Natural killer cell treated with Interleukin-12 subunit alpha and Interleukin-12 subunit beta and Interleukin-15 and Interleukin-18, amount 100 ng/mL, for 72 hours (primary cell): ENCODE results near the gene NR3C2. TPM values are rescaled to one million over a fixed set of nuclear protein-coding genes. Genes with fewer than 3 reads are reported as not detected.
"Not testable (repeated sequence)": the region's sequence is repeated elsewhere in the genome, so short reads cannot be mapped to it uniquely, and the experiment has no call there.

ENCODE experiments used
- ATAC-seq, 2 donors: fragments of 150-1000 bp; cut with Tn5 transposase in 1 of 2; sonication (Bioruptor Pico), chemical (Tn5 transposase) in 1 of 2; 2 replicates each; pipeline ENCODE4 v1.10.0; 2021
- DNase-seq: peaks from one replicate; pipeline ENCODE4 v3.0.0; 2022; ENCODE audit warnings: low spot score
- H3K27ac Mint-ChIP-seq, 2 donors: 1 replicate in 1 of 2; 2 replicates in 1 of 2; pipeline ENCODE4 v1.8.0; 2022; ENCODE audit warnings: mixed read lengths in 2 of 2, mild to moderate bottlenecking in 1 of 2, moderate library complexity in 1 of 2
- H3K27me3 Mint-ChIP-seq, 2 donors: 1 replicate in 1 of 2; 2 replicates in 1 of 2; pipeline ENCODE4 v1.8.0; 2022; ENCODE audit warnings: mixed read lengths in 2 of 2
- H3K36me3 Mint-ChIP-seq: one replicate; pipeline ENCODE4 v1.8.0; 2022; ENCODE audit warnings: mixed read lengths
- H3K4me1 Mint-ChIP-seq, 2 donors: 1 replicate in 1 of 2; 2 replicates in 1 of 2; pipeline ENCODE4 v1.8.0; 2022; ENCODE audit warnings: low read depth in 2 of 2, mixed read lengths in 2 of 2, mild to moderate bottlenecking in 1 of 2
- H3K4me3 Mint-ChIP-seq: one replicate; pipeline ENCODE4 v1.8.0; 2022; ENCODE audit warnings: mixed read lengths
- H3K9me3 Mint-ChIP-seq: 2 replicates; pipeline ENCODE4 v1.8.0; 2022; ENCODE audit warnings: mixed read lengths
- total RNA-seq, 2 donors: library from RNA; stranded (reverse); gene quantifications; one replicate each; pipeline ENCODE4 v1.2.3, GENCODE V29; 2022

NR3C2 gene
- total RNA-seq, 2 donors from 2014 or later: 1.5 to 2.4 TPM

DNA sequence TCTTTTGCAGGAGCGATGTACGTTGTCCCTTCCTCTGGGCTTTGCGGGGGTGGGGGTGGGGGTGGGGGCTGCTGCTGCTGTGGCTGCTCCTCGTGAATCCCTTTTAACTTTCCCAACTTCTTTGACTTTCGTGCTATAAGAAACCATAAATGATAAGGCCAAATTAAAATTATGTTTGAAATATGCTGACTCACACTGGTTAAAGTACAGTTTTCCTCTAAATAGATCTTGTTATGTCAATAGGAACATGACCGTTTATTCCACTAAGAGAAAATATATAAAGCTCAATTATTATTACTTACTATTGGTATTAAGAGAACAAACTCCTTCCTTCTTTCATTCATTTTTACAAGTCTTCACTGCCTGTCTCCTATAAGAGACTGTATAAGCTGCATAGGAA, 287.4 kb downstream of the NR3C2 start:
- H3K9me3 Mint-ChIP-seq: no peaks in the 10 kb centered on the region
- peaks cover 0 to 2% of the 10 kb centered on the region in 2 donors for H3K27me3 Mint-ChIP-seq
- ATAC-seq: no peak
- DNase-seq: no peak
- H3K4me3 Mint-ChIP-seq: no peak overlapping the region
- H3K36me3 Mint-ChIP-seq: no peaks in the 10 kb centered on the region
- H3K27ac Mint-ChIP-seq: no peak overlapping the region
- no peaks in the 10 kb centered on the region for H3K4me1 Mint-ChIP-seq

DNA sequence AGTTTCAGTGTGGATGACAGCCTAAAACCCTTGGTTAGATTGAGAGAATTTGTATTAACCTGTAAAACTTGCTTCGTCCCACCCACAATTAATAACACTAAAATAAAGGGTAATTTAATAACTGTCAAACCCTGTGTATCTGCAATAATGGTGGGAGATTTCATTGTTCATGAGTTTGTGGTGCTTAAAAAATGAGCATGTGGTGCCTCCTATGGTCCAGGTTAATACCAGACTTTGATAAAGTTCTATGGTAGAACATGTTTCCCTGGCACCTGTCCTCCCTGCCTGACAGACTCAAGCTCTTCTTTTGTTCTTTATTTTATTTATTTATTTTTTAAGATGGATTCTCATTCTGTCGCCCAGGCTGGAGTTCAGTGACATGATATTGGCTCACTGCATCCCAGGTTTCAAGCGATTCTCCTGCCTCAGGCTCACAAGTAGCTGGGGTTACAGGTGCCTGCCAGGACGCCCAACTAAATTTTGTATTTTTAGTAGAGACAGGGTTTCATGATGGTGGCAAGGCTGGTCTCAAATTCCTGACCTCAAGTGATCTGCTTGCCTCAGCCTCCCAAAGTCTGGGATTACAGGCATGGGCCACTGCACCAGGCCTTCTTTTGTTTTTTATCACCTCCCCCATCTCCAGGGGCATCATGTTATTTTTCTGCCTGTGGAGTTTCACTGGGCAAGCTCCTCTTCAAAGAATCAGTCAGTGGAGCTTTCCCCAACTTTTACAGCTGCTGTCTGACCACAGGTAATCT, 289.2 kb downstream of the NR3C2 start:
- DNase-seq (no peak), ATAC-seq (no peak)
- Mint-ChIP-seq H3K4me1 (no peaks in the 10 kb centered on the region), H3K36me3 (no peaks in the 10 kb centered on the region), H3K27ac (no peak overlapping the region), H3K27me3 (peaks cover 0 to 11% of the 10 kb centered on the region in 2 donors), H3K4me3 (no peak overlapping the region), H3K9me3 (no peaks in the 10 kb centered on the region)

DNA sequence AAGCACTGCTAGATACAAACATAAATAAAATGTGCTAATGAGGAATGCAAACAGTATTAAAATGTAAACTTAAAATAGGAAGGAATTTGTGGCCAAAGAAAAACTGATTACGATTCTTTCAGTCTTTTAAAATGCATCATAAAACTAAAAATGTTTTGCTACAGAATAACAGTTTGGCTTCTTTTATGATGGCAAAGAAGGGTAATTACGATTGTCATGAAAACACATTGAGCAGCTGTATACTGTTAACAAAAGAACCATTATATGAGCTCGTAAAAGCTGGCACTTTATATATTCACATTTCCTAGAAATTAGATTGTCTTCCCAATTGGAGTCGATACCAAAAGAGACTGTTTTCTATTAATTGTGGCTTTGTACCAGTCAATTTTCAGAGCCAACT, 290.4 kb downstream of the NR3C2 start:
- Mint-ChIP-seq H3K4me1 (no peaks in the 10 kb centered on the region), H3K27ac (no peak overlapping the region), H3K36me3 (no peaks in the 10 kb centered on the region), H3K4me3 (no peak overlapping the region), H3K9me3 (no peaks in the 10 kb centered on the region), H3K27me3 (peaks cover 0 to 9% of the 10 kb centered on the region in 2 donors)
- DNase-seq (no peak), ATAC-seq (no peak)

DNA sequence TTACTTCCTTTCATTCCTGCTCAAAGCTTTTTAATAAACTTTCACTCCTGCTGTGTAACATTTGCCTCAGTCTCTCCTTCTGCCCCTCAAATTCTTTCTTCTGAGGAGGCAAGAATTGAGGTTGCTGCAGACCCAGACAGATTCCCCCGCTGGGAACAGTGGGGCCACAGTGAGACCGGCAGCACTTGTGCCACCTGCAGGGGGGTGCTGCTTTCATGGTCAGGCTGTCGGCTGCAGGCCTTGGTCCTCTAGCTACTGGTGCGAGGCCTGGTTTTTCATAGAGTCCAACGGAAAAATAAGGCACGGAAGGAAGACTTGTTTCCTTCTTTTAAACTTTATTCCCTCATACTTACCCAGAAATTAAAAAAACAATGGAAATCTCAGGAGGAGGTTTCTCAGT, 296.7 kb downstream of the NR3C2 start:
- ATAC-seq: no peak
- Mint-ChIP-seq H3K36me3 (no peaks in the 10 kb centered on the region), H3K27ac (no peak overlapping the region), H3K4me1 (no peaks in the 10 kb centered on the region), H3K27me3 (peaks cover 0 to 10% of the 10 kb centered on the region in 2 donors), H3K4me3 (no peak overlapping the region), H3K9me3 (no peaks in the 10 kb centered on the region)
- no peak for DNase-seq

DNA sequence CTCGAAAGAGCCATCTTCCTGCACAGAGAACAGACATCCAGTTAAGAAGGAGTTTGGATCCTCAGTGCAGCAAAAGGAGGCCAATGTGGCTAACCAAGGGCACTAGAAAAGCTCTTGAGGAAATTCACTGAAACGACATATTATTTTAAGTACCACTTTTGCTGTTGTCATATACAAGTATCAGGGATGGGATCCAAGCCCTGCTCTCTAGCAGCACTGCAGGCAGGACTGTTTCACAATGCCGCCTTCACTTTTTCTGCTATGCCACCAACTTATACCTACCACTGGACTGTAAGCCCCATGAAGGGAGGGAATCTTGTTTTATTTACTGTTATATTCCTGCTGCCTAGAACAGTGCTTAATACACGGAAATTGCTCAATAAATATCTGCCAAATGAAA, 299.0 kb downstream of the NR3C2 start:
- no peaks in the 10 kb centered on the region for H3K9me3 Mint-ChIP-seq
- peaks cover 0 to 3% of the 10 kb centered on the region in 2 donors for H3K27me3 Mint-ChIP-seq
- DNase-seq (no peak), ATAC-seq (no peak)
- no peak overlapping the region for H3K27ac Mint-ChIP-seq
- no peaks in the 10 kb centered on the region for H3K36me3 Mint-ChIP-seq
- no peak overlapping the region for H3K4me3 Mint-ChIP-seq
- no peaks in the 10 kb centered on the region for H3K4me1 Mint-ChIP-seq

DNA sequence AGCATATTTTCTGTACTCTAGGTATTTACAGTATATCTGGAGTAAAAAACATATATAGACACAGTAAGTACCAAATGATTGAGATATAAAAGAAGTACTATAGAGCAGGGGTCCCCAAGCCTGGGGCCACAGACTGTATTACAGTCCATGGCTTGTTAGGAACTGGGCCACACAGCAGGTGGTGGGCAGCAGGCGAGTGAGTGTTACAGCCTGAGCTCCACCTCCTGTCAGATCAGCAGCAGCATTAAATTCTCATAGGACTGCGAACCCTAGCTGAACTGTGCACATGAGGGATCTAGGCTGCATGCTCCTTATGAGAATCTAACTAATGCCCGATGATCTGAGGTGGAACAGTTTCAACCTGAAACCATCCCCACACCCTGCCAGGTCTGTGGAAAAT, 300.7 kb downstream of the NR3C2 start:
- no peaks in the 10 kb centered on the region for H3K36me3 Mint-ChIP-seq
- DNase-seq: no peak
- peaks cover 0 to 2% of the 10 kb centered on the region in 2 donors for H3K27me3 Mint-ChIP-seq
- H3K4me1 Mint-ChIP-seq: no peaks in the 10 kb centered on the region
- no peak overlapping the region for H3K27ac Mint-ChIP-seq
- H3K4me3 Mint-ChIP-seq: no peak overlapping the region
- no peaks in the 10 kb centered on the region for H3K9me3 Mint-ChIP-seq
- no peak for ATAC-seq

DNA sequence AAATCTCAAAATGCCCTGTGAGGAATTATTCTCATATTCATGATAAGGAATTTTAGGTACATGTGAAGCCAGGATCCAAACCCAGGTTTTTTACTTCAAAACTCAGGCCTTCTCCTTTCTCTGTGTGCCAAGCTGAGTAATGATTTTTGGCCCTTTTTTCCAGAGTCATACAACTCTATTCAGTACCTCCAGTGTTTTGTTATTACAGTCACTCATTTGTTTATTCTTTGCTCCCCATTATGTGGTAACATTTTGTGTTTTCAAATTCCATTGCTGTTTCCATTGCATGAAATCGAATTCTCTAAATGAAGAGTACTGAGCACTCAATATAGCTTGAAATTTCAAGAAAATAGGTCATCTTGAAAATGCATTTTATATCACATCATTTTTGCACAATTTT, 315.4 kb downstream of the NR3C2 start:
- Mint-ChIP-seq H3K27me3 (peaks cover 7 to 9% of the 10 kb centered on the region in 2 donors), H3K4me1 (no peaks in the 10 kb centered on the region), H3K4me3 (no peak overlapping the region), H3K9me3 (peaks cover 19% of the 10 kb centered on the region), H3K36me3 (peaks cover 31% of the 10 kb centered on the region), H3K27ac (no peak overlapping the region)
- ATAC-seq (no peak), DNase-seq (no peak)

DNA sequence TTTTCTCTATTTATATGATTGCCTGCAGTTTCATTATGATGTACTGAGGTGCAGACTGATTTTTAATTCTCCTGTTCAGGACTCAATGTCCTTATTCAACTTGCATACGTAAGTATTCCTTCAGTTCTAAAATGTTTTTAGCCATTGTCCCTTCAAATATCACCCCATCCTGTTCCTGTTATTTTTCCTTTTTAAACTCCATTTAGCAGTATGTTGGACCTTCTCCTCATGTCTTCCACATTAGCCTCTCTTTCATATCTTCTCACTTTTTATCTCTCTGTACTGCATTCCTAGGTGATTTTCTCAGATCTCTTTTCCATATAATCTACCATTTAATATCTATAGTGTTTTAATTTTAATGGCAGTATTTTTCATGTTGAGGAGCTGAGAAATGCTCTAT, 317.7 kb downstream of the NR3C2 start:
- peaks cover 31% of the 10 kb centered on the region for H3K36me3 Mint-ChIP-seq
- H3K4me1 Mint-ChIP-seq: no peaks in the 10 kb centered on the region
- H3K27ac Mint-ChIP-seq: no peak overlapping the region
- H3K4me3 Mint-ChIP-seq: no peak overlapping the region
- no peak for ATAC-seq
- H3K9me3 Mint-ChIP-seq: peaks cover 19% of the 10 kb centered on the region
- no peak for DNase-seq
- peaks cover 7 to 9% of the 10 kb centered on the region in 2 donors for H3K27me3 Mint-ChIP-seq

DNA sequence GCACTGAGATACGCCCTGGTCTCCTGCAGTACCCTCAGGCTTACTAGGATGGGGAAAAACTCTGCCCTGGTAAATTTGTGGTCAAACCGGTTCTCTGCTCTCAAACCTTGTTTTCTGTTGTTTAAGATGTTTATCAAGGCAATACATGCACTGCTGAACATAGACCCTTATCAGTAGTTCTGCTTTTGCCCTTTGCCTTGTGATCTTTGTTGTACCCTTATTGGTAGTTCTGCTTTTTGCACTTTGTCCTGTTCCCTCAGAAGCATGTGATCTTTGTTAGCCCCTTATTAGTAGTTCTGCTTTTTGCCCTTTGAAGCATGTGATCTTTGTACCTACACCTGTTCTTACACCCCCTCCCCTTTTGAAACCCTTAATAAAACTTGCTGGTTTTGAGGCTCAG, 319.1 kb downstream of the NR3C2 start:
- not testable (repeated sequence) for ATAC-seq, DNase-seq, H3K4me3 Mint-ChIP-seq, H3K27me3 Mint-ChIP-seq, H3K27ac Mint-ChIP-seq, H3K4me1 Mint-ChIP-seq
- Mint-ChIP-seq H3K9me3 (peaks cover 19% of the 10 kb centered on the region), H3K36me3 (peaks cover 31% of the 10 kb centered on the region)

DNA sequence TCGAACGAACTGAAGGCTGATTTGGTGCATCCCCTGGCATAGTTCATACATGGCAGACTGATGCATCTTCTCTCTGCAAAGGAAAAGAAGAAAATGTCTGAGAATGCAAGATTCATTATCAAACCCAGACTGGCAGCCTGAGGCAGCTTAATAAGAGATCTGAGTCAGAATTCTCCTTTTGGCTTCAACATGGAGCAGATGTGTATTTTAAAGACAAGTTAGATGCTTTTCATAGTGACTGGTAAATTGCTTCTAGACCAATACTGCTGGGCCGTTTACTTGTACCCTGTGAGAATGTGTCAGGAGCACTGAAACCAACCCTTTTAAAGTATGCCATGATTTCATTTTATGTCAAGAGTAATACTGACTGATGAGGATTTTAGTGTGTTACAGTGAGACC, 322.0 kb downstream of the NR3C2 start:
- no peak overlapping the region for H3K4me3 Mint-ChIP-seq
- ATAC-seq: no peak
- DNase-seq: no peak
- peaks cover 4 to 10% of the 10 kb centered on the region in 2 donors for H3K27me3 Mint-ChIP-seq
- no peaks in the 10 kb centered on the region for H3K4me1 Mint-ChIP-seq
- no peak overlapping the region for H3K27ac Mint-ChIP-seq
- peaks cover 15% of the 10 kb centered on the region for H3K9me3 Mint-ChIP-seq
- peaks cover 27% of the 10 kb centered on the region for H3K36me3 Mint-ChIP-seq

DNA sequence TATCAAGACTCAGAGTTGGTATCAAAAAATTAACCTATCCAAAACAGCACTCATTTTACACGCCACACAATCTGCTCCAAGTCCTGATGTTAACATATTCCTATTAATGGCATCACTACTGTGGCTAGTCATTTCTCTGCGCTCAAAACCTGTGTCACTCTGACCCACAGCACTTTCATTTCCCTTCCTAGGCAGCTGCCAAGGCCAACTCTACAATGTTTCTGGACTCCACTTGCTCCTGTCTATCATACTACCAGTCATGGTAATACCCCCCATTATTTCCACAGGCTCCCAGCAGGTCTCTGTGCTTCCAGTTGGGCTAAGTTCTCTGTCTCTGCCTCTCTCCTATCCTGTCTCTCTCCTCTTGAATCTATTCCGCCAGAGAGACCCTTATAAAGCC, 323.6 kb downstream of the NR3C2 start:
- Mint-ChIP-seq H3K4me3 (no peak overlapping the region), H3K9me3 (peaks cover 10% of the 10 kb centered on the region), H3K27me3 (peaks cover 0 to 7% of the 10 kb centered on the region in 2 donors), H3K4me1 (no peaks in the 10 kb centered on the region), H3K36me3 (peaks cover 14% of the 10 kb centered on the region), H3K27ac (no peak overlapping the region)
- DNase-seq (no peak), ATAC-seq (no peak)

DNA sequence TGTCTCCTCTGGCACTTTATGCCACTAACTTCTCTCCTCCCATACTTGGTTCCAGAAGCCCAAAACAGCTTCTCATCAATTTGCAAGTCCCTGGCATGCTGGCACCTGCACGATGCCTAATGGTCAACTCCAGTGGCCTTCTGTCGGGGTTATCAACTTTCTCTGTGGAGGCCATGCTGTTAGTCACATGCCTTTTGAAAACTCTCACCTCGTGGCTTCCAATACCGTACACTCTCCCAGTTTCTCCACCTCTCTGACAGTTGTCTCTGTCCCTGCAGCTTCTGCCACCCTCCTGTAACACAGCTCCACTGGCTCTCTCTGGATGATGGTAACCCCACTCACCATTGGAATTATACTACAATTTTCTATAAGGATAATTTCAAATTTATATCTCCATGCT, 324.0 kb downstream of the NR3C2 start:
- Mint-ChIP-seq H3K9me3 (peaks cover 5% of the 10 kb centered on the region), H3K4me1 (no peaks in the 10 kb centered on the region), H3K27ac (no peak overlapping the region), H3K27me3 (peaks cover 0 to 7% of the 10 kb centered on the region in 2 donors), H3K36me3 (peaks cover 9% of the 10 kb centered on the region), H3K4me3 (no peak overlapping the region)
- no peak for ATAC-seq
- DNase-seq: no peak

DNA sequence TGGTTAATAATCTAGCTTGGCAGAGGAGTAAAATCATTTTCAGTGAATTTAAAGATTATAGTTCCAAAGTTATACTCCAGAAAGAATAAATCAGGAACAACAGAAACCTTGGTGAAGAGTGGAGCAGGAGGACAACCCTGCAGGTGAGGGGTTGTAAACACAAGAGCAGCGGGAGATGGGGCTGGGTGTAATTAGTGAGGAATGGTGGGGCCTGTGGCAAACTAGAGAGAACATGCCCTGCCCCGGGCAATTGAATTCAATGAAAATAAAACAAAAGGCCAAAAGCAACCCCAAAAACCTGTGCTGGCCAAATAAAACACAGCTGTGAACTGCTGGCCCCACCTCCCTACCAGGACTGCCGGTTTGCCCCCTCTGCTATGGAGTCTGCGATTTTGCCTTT, 325.2 kb downstream of the NR3C2 start:
- H3K27me3 Mint-ChIP-seq: peaks cover 0 to 7% of the 10 kb centered on the region in 2 donors
- H3K9me3 Mint-ChIP-seq: no peaks in the 10 kb centered on the region
- DNase-seq (no peak), ATAC-seq (no peak)
- no peak overlapping the region for H3K27ac Mint-ChIP-seq
- no peak overlapping the region for H3K4me3 Mint-ChIP-seq
- no peaks in the 10 kb centered on the region for H3K36me3 Mint-ChIP-seq
- no peaks in the 10 kb centered on the region for H3K4me1 Mint-ChIP-seq

DNA sequence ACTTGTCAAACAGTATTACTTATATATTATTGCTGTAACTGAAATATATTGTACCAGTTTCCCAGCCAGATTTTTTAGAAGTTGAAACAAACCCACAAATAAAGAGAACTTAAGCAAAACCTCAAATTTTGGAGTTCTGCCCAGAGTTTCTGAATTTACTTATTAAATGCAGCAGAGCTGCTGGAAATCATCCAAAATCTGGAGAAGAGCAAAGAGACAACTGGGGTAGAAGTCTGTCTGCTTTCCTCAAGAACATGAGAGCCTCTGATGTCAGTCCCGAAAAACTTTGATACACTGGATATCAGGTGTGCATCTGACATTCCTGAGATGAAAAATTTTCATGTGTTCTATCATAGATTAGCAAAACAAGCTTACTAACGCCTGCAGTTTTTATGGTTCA, 325.9 kb downstream of the NR3C2 start:
- Mint-ChIP-seq H3K4me3 (no peak overlapping the region), H3K36me3 (no peaks in the 10 kb centered on the region), H3K9me3 (no peaks in the 10 kb centered on the region), H3K4me1 (no peaks in the 10 kb centered on the region), H3K27ac (no peak overlapping the region), H3K27me3 (peaks cover 0 to 7% of the 10 kb centered on the region in 2 donors)
- no peak for ATAC-seq
- no peak for DNase-seq

DNA sequence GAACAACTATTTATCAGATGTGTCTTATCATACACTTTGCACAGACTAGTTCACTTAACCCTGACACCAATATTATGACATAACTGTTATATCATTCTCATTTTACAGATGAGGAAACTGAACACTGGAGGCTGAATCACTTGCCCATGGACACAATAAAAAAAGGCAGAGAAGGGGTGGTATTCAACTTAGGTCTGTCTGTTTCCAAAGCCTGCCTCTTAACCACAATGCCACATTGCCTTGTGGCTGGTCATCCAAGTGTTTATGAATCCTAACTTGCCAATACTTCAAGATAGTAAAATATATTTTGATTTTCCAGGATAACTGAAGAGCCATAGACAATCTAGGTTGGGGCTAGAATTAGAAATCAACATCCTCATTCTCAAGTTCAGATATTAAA, 327.8 kb downstream of the NR3C2 start:
- Mint-ChIP-seq H3K4me1 (no peaks in the 10 kb centered on the region), H3K36me3 (no peaks in the 10 kb centered on the region), H3K4me3 (no peak overlapping the region), H3K27me3 (peaks cover 0 to 7% of the 10 kb centered on the region in 2 donors), H3K27ac (no peak overlapping the region), H3K9me3 (no peaks in the 10 kb centered on the region)
- no peak for ATAC-seq
- no peak for DNase-seq
